HepG2 (cell line): ENCODE measurements around the gene PGC. TPM values are rescaled to one million over a fixed set of nuclear protein-coding genes. Genes with fewer than 3 reads are reported as not detected.

Experiments used
- ARHGAP35 ChIP-seq: sonication (generic); formaldehyde crosslinking; IDR thresholded peaks from 2 replicates; pipeline ENCODE4 v1.9.0; 2022; ENCODE audit warnings: mild to moderate bottlenecking, inconsistent platforms, moderate library complexity, missing genetic modification reagents, borderline replicate concordance
- ARNTL ChIP-seq: sonication (generic); formaldehyde crosslinking; IDR thresholded peaks from 2 replicates; pipeline ENCODE4 v1.4.0; 2020; ENCODE audit warnings: mild to moderate bottlenecking, missing genetic modification reagents
- BCL6 ChIP-seq: IDR thresholded peaks from 2 replicates; pipeline ENCODE4 v1.6.1; 2016; ENCODE audit warnings: missing genetic modification reagents, missing compliant biosample characterization
- KDM5B ChIP-seq: sonication (generic); formaldehyde crosslinking; IDR thresholded peaks from 2 replicates; pipeline ENCODE4 v1.4.0; 2020; ENCODE audit warnings: missing genetic modification reagents, mild to moderate bottlenecking, borderline replicate concordance
- MAZ ChIP-seq, 2 experiments: sonication (generic) in 1 of 2; formaldehyde crosslinking in 1 of 2; IDR thresholded peaks; 2 replicates each; pipeline versions ENCODE4 v1.5.0 to v1.6.1; 2012 to 2020; ENCODE audit warnings: low read depth in 2 of 2, mild to moderate bottlenecking in 2 of 2, borderline replicate concordance in 1 of 2, improper control_type of control experiment in 1 of 2, low read length in 1 of 2, missing genetic modification reagents in 1 of 2, moderate library complexity in 1 of 2
- RBFOX2 ChIP-seq: fragments of 200-400 bp; formaldehyde crosslinking; IDR thresholded peaks from 2 replicates; pipeline ENCODE4 v1.6.1; 2017; ENCODE audit warnings: low read depth, mild to moderate bottlenecking, low read length
- ZBTB7B ChIP-seq: sonication (generic); formaldehyde crosslinking; IDR thresholded peaks from 2 replicates; pipeline ENCODE4 v1.4.0; 2020; ENCODE audit warnings: missing genetic modification reagents
- ZKSCAN8 ChIP-seq: IDR thresholded peaks from 2 replicates; pipeline ENCODE4 v1.6.1; 2016; ENCODE audit warnings: borderline replicate concordance, missing genetic modification reagents, missing compliant biosample characterization
- ZNF333 ChIP-seq: sonication (generic); formaldehyde crosslinking; IDR thresholded peaks from 2 replicates; pipeline ENCODE4 v1.4.0; 2020; ENCODE audit warnings: mild to moderate bottlenecking, missing genetic modification reagents, borderline replicate concordance
- ZNF431 ChIP-seq: sonication (generic); formaldehyde crosslinking; IDR thresholded peaks from 2 replicates; pipeline ENCODE4 v1.9.0; 2022; ENCODE audit warnings: missing genetic modification reagents, low read depth, mild to moderate bottlenecking, borderline replicate concordance
- ZNF552 ChIP-seq: sonication (generic); formaldehyde crosslinking; IDR thresholded peaks from 2 replicates; pipeline ENCODE4 v1.9.0; 2022; ENCODE audit warnings: missing genetic modification reagents, mild to moderate bottlenecking, borderline replicate concordance
- ZNF703 ChIP-seq: sonication (generic); formaldehyde crosslinking; IDR thresholded peaks from 2 replicates; pipeline ENCODE4 v1.5.1; 2020; ENCODE audit warnings: missing genetic modification reagents, mild to moderate bottlenecking, moderate library complexity, borderline replicate concordance
- ZNF766 ChIP-seq: sonication (generic); formaldehyde crosslinking; IDR thresholded peaks from 2 replicates; pipeline ENCODE4 v1.5.0; 2020; ENCODE audit warnings: missing genetic modification reagents, borderline replicate concordance
- ZNF772 ChIP-seq: sonication (generic); formaldehyde crosslinking; IDR thresholded peaks from 2 replicates; pipeline ENCODE4 v1.5.0; 2020; ENCODE audit warnings: mild to moderate bottlenecking, missing genetic modification reagents
- polyA plus RNA-seq, 8 experiments: library from polyadenylated mRNA; depleted of rRNA in 3 of 8; stranded (reverse) in 7 of 8; unstranded in 1 of 8; fragments of >200 nt; fragmentation: Illumina TruSeq in 4 of 8; extraction: Trizol in 4 of 8; gene quantifications; 2 replicates each; pipeline versions ENCODE4 v1.2.1 to v1.2.3, GENCODE V29; 2011 to 2016; ENCODE audit warnings: low read depth in 4 of 8, missing spikeins in 1 of 8, mixed read lengths in 1 of 8; ENCODE audit not compliant: insufficient read depth in 1 of 8
- total RNA-seq, 5 experiments: library from RNA; depleted of rRNA; stranded (reverse); fragments of >200 nt; fragmentation: Illumina TruSeq; extraction: Trizol; gene quantifications; 2 replicates each; pipeline ENCODE4 v1.2.3, GENCODE V29; 2016; ENCODE audit warnings: low read depth in 1 of 5
- TF ChIP-seq, protein P1 (sequence below): sonication (generic); formaldehyde crosslinking; IDR thresholded peaks from 2 replicates; pipeline ENCODE4 v1.4.0; 2020; ENCODE audit warnings: missing genetic modification reagents
- TF ChIP-seq, protein P2 (sequence below): sonication (generic); formaldehyde crosslinking; IDR thresholded peaks from 2 replicates; pipeline ENCODE4 v1.5.1; 2020; ENCODE audit warnings: missing genetic modification reagents, mild to moderate bottlenecking, borderline replicate concordance
- TF ChIP-seq, protein P3 (sequence below): sonication (generic); formaldehyde crosslinking; IDR thresholded peaks from 2 replicates; pipeline ENCODE4 v1.8.0; 2022; ENCODE audit warnings: mild to moderate bottlenecking, missing genetic modification reagents, borderline replicate concordance
- TF ChIP-seq, protein P4 (sequence below): sonication (generic); formaldehyde crosslinking; IDR thresholded peaks from 2 replicates; pipeline ENCODE4 v1.4.0; 2020; ENCODE audit warnings: mild to moderate bottlenecking, missing genetic modification reagents
- TF ChIP-seq, protein P5 (sequence below): sonication (generic); formaldehyde crosslinking; IDR thresholded peaks from 2 replicates; pipeline ENCODE4 v1.4.0; 2020; ENCODE audit warnings: low read depth, mild to moderate bottlenecking, missing genetic modification reagents

Gene PGC
- total and polyA plus RNA-seq, 2 of the 13 experiments (the other 11 are each of a cell fraction or from before 2014, with no cell fraction given): 426 to 502 TPM

DNA sequence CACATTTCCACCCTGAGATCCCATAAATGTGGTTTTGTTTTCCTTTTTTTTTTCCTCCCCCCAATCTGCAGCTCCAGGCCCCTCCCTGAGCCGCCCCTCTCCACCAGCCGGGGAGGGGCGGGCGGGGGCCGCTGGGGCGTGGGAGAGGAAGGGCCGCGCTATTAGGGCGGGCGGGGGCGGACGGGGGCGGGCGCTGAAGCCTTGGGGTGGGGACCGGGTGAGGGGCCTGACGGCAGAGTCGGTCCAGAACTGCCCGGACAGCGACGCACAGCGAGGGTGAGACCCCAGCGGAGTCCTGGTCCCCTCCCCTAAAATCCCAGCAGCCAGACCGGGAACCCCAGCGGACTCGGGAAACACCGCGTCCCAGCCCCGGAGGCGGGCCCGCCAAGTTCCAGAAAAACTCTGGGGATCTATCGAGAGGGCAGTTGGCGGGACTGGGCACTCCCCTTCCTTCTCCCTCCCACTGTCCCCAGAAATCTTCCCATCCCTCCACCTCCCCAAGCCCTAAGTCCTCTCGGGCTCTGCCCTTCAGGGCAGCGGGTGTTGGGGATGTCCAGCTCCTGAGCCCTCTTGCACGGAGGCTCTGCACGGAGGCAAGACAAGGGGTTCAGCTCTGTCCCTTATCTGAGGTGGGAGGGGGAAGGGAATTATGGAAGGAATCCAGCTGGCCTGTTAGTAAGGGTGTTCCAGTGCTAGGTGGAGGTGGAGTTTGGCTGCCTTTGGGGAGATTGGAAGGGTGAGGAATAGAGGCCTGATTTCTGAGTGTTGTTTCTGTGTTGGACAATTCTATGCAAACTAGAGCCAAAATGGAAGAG, 33.6 kb upstream of the PGC start, which contains the start of gene PRICKLE4 (continued):
- TF ChIP-seq ZNF333 (CRISPR knock-in tag) (no peak; the same call in 1 of the 2 replicates), ZNF431 (CRISPR knock-in tag) (no peak), ARHGAP35 (no peak), ZNF772 (CRISPR knock-in tag) (peak; percentile 29; the same call in 1 of the 2 replicates), ZBTB7B (CRISPR knock-in tag) (0 out of 2 replicates have a peak, but pooled peaks have one; percentile 26), ZNF766 (CRISPR knock-in tag) (no peak), RBFOX2 (no peak), BCL6 (CRISPR knock-in tag) (no peak), ZKSCAN8 (CRISPR knock-in tag) (no peak), ZNF552 (CRISPR knock-in tag) (no peak), MAZ (IDR thresholded peaks at IDR 0.05; ENCODE audit: borderline replicate concordance, low read depth, low read length) (no peak), MAZ (CRISPR knock-in tag; IDR thresholded peaks at IDR 0.05; ENCODE audit: low read depth) (no peak; the same call in 1 of the 2 replicates), ARNTL (CRISPR knock-in tag) (no peak), ZNF703 (CRISPR knock-in tag) (no peak), KDM5B (CRISPR knock-in tag) (peak; percentile 13; the same call in 1 of the 2 replicates)
- TF ChIP-seq, protein P1, sequence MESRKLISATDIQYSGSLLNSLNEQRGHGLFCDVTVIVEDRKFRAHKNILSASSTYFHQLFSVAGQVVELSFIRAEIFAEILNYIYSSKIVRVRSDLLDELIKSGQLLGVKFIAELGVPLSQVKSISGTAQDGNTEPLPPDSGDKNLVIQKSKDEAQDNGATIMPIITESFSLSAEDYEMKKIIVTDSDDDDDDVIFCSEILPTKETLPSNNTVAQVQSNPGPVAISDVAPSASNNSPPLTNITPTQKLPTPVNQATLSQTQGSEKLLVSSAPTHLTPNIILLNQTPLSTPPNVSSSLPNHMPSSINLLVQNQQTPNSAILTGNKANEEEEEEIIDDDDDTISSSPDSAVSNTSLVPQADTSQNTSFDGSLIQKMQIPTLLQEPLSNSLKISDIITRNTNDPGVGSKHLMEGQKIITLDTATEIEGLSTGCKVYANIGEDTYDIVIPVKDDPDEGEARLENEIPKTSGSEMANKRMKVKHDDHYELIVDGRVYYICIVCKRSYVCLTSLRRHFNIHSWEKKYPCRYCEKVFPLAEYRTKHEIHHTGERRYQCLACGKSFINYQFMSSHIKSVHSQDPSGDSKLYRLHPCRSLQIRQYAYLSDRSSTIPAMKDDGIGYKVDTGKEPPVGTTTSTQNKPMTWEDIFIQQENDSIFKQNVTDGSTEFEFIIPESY (CRISPR knock-in tag): no peak
- TF ChIP-seq, protein P2, sequence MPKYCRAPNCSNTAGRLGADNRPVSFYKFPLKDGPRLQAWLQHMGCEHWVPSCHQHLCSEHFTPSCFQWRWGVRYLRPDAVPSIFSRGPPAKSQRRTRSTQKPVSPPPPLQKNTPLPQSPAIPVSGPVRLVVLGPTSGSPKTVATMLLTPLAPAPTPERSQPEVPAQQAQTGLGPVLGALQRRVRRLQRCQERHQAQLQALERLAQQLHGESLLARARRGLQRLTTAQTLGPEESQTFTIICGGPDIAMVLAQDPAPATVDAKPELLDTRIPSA (CRISPR knock-in tag): 0 out of 2 replicates have a peak, but pooled peaks have one; percentile 32
- TF ChIP-seq, protein P3, sequence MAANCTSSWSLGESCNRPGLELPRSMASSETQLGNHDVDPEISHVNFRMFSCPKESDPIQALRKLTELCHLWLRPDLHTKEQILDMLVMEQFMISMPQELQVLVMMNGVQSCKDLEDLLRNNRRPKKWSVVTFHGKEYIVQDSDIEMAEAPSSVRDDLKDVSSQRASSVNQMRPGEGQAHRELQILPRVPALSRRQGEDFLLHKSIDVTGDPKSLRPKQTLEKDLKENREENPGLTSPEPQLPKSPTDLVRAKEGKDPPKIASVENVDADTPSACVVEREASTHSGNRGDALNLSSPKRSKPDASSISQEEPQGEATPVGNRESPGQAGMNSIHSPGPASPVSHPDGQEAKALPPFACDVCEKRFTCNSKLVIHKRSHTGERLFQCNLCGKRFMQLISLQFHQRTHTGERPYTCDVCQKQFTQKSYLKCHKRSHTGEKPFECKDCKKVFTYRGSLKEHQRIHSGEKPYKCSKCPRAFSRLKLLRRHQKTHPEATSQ (CRISPR knock-in tag): no peak
- TF ChIP-seq, protein P4, sequence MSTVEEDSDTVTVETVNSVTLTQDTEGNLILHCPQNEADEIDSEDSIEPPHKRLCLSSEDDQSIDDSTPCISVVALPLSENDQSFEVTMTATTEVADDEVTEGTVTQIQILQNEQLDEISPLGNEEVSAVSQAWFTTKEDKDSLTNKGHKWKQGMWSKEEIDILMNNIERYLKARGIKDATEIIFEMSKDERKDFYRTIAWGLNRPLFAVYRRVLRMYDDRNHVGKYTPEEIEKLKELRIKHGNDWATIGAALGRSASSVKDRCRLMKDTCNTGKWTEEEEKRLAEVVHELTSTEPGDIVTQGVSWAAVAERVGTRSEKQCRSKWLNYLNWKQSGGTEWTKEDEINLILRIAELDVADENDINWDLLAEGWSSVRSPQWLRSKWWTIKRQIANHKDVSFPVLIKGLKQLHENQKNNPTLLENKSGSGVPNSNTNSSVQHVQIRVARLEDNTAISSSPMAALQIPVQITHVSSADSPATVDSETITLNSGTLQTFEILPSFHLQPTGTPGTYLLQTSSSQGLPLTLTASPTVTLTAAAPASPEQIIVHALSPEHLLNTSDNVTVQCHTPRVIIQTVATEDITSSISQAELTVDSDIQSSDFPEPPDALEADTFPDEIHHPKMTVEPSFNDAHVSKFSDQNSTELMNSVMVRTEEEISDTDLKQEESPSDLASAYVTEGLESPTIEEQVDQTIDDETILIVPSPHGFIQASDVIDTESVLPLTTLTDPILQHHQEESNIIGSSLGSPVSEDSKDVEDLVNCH (CRISPR knock-in tag): no peak
- TF ChIP-seq, protein P5, sequence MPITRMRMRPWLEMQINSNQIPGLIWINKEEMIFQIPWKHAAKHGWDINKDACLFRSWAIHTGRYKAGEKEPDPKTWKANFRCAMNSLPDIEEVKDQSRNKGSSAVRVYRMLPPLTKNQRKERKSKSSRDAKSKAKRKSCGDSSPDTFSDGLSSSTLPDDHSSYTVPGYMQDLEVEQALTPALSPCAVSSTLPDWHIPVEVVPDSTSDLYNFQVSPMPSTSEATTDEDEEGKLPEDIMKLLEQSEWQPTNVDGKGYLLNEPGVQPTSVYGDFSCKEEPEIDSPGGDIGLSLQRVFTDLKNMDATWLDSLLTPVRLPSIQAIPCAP (CRISPR knock-in tag): no peak
